Fibroblast of skin of right biceps (primary cell): Measurements from ENCODE around the gene AGPAT3.

Experiments
- DNase-seq: peaks from one replicate; pipeline ENCODE4 v3.0.0-alpha.2; 2013

Gene AGPAT3

DNA sequence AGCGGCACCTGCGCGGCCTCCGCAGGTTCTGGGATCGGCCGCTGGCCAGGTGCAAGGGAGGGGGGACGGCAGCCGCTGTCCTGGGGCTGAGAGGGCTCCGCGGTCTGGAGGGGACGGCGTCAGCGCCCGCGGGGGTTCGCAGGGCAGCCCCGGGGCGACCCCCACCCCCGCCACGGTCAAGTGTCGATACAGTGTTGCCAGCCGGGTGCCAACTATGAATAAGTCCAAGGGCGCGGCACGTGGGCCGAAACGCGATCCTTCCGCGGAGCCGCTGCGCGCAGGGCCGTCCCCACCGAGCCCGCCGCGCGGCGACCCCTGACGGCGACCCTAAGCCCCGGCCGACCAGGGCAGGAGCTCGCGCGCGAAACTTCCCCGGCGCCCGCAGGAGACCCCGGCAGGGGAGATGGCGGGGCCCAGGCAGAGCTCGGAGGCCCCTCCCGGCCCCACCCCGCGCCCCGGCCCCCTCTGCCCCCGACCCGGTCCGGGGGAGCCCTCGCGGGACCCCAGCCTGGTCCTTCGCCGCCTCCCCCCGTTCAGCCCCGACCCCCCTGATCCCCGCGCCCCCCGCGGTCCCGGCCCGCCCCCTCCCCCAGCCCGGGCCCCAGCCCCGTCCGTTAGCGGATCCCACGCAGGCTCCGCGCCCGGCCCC, 586 bp upstream of the AGPAT3 start:
- peak; percentile 40 for DNase-seq

DNA sequence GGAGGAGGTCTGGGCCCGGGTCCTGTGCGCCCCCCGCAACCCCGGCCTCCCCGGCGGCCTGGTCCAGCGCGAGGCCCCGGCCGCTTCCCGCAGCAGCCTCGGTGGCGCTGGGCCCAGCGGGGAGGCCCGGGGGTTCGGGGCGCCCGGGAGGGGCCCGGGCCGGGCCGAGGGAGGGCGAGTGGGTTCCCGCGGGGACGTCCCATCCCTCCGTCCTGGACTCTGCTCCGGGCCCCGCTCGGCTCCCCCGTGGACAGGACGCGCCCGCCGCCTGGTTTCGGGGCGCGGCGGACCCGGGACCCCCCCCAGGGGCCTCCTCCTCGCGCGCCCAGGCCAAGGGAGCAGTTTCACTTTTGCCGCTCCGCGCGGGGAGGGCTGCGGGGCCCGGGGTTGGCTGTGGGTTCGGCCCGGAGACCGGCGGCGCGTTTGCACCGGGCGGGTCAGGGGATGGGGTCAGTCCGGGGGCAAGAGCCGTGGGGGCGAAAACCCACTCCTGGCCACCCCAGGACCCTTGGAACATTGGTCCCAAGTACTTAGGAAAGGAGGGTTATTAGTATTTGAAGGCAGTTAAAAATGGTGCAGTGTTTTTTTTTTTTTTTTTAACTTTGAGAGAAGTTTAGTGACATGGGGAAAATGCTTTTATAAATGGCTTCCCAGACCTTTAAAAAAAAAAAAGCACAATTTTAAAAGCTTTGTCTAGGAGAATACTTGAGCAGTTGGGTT, 677 bp downstream of the AGPAT3 start:
- DNase-seq: peak; percentile 38

DNA sequence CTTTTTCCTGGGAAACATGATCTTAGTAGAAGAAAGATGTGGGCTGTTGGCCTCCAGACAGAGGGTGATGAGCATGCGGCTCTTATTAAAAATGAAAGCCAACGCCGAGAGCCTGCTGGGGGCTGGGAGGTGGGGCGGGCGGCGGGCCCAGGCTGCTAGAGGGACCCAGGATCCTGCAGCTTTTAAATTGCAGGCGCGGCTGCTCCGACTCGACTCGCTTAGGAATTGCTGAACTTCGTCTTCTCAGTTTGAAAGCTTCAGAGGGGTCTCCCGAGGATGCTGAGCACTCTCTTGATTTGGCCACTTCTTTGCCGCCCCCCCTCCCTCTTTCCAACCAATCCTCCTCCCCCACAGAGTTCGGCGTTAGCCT, 1.2 kb downstream of the AGPAT3 start:
- peak; percentile 62 for DNase-seq

DNA sequence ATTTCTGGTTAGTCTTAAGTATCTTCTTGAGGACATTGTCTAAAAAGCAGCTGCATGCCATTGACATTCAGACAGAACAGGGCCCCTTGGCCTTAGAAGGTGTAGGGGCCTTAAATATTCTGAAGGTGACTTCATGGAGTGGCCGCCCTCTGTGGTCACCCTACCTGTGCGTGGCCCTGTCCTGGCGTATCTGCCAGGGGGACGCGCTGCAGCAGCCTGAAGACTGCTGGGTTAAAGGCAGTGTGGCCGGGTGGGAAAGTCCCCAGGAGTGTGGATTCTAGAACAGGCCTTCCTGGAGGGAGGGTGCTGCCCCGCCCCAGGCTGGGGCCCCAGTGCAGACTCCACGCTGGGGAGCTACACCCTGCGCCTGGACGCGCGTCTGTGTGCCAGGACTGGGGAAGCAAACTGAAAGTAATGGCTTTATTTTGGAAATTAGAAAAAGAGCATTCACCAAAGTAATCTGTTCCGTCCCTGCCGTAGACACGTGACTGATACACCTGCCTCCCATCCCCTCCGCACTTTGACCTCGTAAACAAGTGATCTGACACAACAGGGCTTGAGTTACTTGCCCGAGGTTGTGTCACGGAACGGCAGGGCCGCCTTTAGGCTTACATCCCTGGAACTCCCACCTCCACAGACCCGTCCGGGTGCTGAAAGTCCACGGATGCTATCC, 1.8 kb downstream of the AGPAT3 start:
- no peak for DNase-seq

DNA sequence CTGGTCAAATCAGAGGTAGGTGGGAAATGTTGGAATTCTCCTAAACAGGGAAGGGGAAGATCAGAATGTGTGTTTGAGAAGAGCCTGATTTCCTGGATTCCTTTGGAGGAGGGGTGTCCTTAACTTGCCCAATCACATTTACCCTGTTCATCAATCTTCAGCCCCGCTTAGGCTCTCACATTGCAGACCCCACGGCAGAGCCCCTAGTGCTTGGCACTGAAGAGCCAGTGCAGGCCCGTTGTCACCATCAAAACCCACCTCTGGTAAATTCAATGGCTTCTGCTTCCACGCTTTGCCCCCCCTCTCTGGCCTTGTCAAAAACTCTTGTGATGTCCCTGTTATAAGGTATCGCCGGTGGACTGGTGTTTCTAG, 2.3 kb downstream of the AGPAT3 start:
- no peak for DNase-seq

DNA sequence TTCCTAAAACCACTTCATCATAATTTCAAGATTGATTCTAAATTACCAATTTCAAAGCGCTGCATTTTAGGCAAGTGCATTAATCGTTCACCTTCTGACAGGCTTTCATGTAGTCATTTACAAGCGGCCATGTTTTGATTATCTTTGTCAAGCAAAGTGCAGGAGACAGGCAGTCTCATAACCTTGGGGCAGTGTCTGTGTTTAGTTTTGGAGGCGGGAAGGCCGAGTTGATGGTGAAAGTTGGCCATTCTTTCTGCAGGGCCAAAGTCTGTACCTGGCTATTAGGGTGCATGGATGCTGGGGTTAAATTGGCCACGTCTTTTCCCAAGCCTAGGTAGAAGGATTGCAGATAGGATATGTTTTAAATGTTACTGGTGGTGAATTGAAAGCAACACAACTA, 2.9 kb downstream of the AGPAT3 start:
- no peak for DNase-seq

DNA sequence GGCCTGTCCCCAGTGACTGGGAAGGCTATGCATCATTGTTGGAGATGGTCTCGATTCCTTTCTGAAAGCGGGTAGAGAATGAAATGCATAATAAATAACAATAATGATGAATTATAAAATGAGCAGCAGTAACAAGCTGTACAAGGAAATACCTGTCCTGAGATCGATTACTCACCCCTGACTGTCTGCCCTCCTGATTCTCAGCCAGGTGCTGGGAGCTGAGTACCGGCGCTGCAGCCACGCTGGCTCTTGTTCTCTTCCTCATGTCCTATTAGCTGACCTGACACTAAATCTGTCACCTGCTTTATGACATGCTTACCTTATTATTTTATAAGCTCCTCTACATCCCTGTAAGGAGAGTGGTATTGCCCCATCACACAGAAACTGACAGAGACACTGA, 3.4 kb downstream of the AGPAT3 start:
- no peak for DNase-seq

DNA sequence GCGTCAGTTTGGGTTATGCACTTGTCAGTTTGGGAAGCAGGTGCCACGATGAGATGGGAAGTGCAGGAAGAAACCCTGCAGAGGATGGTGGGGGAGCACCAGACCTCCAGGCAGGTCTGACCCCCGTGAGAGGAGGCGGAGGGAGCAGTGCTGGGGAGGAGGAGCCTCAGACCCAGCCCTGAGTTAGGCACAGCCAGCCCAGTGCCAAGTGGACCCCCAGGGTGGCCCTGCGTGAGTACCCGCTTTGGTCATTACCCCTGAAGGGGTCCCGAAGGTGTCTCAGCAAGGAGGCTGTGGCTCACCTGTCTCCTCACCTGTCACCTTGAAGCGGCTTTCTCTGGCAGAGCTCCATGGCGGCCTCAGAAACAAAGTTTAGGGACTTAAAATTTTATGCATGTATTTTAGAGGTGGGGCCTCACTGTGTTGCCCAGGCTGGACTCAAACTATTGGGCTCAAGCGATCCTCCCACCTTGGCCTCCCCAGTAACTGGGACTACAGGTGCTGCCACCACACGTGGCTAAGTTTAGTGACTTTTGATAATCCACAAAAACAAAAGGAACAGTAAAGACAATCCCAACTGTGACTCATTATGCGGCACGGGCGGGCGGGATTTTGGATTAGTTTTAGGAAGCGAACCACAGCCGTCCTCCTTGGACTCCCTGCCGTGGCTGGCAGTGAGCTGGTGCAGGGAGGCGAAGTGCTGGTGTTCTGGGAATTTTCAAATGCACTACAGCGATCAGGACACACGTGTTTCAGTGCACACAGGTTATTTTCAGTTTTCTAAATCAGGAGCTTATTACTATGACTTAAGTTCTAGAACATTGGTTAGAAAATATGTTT, 4.7 kb downstream of the AGPAT3 start:
- DNase-seq: no peak

DNA sequence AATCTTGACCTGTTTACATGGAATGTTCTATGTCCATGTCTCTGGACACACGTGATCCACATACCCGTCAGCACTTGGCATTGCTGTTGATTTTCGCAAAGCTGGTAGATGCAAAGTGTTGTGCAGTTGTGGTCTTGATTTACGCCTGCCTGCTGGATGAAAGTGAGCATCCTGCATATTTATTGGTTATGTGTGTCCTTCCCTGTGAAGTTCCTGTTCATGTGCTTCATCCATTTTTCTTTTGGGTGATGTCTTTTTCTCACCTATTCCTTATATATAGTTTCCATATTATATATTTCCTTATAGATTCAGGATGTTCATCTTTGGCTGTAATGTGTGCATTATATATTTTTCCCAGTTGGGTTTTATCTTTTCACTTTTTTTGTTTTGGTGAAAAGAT, 6.5 kb downstream of the AGPAT3 start:
- DNase-seq: no peak

DNA sequence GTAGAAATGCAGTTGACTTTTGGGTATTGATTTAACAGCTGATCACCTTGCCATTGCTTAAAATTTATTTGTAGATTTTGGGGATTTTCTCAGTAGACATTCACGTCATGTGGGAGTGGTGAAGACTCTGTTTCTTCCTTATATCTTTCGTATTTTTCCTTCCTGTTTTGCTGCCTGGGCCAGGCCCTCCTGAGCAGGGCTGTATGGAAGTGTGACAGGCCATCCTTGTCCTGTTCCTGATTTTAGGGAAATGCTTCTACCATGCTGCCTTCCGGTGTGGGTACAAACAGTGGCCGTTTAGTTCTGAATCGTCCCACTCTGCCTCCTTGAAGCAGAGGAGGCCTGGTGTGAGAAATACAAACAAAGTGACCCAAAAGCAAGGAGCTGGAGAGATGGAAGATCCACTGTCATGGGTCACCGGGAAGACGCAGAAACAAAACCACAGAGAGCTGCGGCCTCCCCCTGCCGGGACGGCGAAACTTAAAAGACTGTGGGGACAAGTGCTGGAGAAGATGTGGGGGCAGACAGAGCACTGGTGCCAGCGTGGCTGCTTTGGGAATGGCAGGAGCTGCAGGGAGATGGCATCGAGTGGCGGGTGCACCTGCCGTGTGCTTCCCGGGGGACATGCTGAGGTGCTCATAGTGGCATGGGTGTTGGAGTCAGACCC, 7.6 kb downstream of the AGPAT3 start:
- no peak for DNase-seq

DNA sequence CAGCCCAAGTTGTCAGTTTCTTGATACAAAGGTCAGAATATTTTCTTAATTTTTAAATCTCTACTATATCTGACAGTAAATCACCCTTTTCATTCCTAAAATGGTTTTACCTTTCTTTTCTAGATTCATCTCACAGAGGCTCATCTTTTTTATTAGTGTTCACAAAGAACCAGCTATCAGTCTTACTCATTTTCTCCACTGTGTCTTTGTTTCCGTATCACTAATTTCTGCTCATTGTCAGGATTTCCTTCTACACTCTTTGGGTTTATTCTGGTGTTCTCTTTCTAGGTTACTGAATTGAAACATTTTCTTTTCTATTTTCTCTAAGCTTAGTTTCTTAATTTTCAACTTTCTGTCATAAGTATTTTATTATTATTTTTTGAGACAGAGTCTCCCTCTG, 8.7 kb downstream of the AGPAT3 start:
- DNase-seq: no peak

DNA sequence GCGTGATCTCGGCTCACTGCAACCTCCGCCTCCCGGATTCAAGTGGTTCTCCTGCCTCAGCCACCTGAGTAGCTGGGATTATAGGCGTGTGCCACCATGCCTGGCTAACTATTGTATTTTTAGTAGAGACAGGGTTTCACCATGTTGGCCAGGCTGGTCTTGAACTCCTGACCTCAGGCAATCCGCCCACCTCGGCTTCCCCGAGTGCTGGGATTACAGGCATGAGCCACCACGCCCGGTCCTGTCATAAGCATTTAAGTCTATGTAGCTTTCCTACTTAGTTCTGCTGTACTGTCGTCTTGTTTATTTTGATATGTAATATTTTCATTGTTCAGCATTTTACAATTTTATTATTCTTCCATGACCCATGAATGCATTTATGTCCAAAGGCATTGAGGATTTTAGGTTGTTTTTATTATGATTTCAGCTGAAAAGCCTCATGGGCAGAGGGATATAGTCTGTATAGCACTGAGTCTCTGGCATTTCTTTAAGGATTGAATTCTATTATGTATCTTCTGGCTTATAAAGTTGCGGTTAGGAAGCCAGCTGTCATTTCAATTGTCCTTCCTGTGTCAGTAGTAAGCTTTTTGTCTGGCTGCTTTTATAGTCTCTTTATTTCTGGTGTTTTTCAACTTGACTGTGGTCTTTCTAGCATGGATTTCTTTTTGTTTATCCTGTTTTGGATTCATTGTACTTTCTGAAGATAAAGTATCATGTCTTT, 9.2 kb downstream of the AGPAT3 start:
- no peak for DNase-seq

DNA sequence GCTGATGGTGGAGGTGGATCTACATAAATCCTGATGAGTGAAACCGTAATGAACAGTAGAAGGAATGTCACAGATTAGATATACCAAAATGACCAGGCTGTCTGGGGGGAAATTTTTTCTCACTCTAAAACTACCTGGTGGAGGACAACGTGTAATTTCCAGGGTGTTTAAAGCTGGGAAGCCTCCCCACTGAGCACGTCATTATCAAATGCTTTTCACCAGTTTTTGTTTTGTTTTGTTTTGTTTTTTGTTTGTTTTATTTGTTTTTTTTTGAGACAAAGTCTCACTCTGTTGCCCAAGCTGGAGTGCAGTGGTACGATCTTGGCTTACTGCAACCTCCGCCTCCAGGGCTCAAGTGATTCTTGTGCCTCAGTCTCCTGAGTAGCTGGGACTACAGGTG, 11.6 kb downstream of the AGPAT3 start:
- no peak for DNase-seq

DNA sequence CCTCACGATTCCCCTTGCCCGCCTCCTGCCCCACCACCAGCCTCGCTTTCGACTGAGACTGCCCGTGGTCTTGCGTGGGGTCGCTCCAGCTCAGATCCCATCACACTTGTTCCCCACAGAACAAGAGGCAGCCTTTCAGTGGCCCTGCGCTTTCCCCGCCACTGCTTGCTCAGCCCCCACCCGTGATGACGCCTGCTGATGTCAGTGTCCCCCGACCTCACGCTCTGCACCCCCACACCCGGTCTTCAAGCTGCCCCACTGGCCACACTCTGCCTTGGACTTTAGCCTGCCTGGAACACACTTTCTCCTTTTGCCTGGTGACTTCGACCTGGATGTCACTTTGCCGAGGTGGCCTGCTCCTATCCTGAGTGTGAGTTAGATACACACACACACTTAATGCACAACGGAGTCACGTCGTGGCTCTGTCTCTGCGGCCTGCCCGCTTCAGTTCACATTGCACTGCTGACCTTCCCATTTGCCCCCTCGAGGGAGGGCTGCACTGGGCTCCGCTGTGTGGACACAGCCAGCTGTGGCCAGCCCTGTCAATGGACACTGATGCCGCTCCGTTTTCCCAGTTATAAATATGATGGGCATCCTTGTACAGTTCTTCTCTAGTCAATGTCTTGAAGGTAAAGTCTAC, 13.0 kb downstream of the AGPAT3 start:
- no peak for DNase-seq

DNA sequence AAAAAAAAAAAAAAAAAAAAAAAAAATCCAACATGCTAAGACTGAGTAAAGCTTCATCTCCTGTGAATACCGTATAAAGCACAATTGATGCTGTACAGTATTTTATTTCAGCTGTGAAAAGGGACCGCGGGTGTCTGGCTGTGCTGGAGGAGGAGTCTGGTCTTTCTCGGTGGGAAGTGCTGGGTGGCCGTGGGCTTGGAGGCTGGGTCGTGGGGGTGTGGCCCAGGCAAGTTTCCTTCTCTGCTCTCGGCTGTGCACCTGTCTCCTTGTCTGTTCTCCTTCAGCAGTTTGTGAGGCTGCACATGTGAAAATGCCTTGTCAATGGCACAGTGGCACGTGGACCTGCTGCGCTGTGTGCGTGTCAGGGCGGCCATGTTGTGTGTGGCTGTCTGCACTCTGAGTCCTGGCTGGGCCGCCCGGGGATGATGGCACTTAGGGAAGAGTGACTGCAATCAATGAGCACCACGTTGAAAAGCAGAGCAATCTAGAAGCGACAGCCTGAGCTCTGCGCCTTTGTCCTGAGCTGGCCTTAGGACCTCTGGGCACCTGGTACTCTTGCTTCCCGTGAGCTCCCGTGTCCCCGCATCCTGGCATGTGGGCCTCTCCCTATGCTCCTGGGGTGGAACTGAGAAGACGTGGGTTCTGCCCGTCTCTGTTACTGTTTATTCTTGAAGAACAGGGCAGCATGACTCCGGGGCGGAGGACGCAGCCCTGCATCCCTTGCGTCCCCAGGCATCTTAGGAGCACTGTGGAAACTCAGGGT, 14.5 kb downstream of the AGPAT3 start:
- DNase-seq: no peak

DNA sequence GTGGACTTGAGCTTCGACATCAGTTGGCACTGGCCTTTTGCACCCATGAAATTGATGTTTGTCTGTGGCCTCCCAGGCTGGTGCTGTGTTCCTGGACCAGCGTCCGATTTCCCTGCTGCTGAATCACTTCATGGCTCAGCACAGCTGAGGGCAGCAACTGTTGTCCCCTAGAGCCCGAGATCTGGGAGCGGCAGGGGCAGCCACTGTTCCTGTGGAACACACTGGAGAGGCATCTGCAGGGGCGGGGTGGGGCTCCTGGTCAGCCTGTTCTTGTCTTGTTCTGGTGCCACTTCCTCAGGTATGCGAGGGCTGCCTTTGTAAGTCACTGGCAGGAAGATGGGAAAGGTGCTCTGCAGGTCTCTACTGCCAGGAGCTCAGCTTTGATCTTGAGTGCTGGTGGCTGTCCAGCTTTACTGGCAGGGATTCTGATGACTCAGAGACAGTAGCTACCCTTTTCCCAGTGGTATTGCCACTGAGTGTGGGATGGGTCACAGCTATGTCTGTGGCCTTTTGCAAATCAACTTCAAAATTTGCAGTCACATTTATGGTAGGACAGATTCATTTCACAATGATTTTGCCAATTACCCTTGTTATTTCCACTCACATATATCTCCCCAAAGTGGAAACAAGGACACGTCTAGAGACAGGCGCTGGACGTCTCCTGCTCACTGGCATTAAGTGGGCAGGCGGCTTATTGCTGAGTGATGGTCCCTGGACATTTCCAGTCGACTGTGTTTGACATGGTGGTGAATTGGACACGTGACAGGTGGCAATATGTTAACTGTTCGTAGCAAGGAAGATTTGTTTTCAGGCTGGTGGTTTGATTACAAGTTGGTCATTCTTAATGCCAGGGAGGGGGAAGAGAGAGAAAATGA, 15.3 kb downstream of the AGPAT3 start:
- DNase-seq: peak; percentile 13

DNA sequence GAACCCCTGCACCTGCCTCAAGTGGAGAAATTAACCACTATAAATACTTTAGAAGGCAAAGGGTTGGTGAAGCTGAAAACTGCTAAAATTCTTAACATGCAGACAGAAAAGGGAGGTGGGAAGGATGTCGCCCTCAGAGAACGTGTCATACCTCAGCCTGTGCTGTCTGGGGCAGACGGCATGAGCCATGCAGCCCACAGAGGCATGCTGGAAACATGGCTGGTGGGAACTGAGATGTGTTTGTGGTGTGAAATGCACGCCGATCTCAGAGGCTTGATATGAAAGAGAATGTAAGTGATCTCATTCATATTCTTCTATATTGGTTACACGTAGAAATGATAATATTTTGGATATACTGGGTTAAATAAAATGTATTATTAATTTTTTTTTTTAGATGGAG, 16.3 kb downstream of the AGPAT3 start:
- no peak for DNase-seq

DNA sequence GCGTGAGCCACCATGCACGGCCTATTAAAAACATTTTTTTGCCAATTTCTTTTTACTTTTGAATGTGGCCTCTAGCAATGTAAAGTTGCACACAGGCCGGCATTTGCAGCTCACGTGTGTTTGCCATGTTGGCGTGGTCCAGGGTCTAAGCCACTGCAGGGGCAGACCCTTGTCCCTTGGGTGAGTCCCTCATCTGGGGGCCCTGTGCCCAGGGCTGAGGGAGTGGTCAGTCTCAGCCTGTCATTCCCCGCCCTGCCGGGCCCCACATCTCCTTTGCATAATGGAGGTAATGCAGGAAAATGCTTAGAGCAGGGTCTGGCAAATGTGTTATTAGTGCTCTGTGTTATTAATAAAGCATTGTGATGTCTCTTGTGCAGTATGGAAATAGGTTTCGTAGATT, 16.9 kb downstream of the AGPAT3 start:
- no peak for DNase-seq

DNA sequence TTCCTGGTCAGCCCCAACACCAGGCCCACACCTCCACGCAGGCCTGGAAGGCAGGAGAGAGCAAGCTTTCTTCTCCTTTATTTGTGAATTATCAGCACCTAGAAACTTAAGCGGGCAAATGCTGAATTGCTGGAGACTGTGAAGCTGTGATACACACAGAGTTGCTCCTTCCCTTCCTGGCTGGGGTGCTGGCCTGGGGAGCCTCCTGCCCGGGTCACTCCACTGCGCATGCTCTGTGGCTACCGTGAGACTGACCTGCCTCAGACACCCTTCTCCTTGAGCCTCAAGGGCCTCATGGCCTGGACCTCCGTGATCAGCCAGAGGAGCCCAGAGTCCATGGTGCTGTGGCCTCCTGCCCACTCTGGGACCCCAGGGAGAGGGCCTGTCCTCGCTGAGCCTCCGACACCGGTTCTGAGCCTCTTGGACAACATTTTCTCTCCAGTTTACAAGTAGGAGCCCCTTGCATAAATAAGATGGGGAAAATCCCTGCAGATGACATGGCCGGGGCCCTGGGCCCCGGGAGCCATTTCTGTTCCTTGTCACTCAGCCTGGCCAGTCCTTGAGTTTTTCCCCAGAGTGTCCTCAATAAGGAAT, 18.0 kb downstream of the AGPAT3 start:
- DNase-seq: no peak
